GM04504 (cell line): ENCODE results near the gene MIPOL1.
"Not testable (repeated sequence)": the region's sequence is repeated elsewhere in the genome, so short reads cannot be mapped to it uniquely, and the experiment has no call there.

Experiments used
- DNase-seq: peaks from one replicate; pipeline ENCODE4 v3.0.0-alpha.2; 2012; ENCODE audit warnings: low read depth

MIPOL1 gene

GRCh38 chr14:37232907-37233481 lies 35.3 kb downstream of the MIPOL1 start:
- peak; percentile 21 for DNase-seq

- no peak for DNase-seq
Observed at GRCh38 chr14:37234222-37234621, 36.5 kb downstream of the MIPOL1 start.

GRCh38 chr14:37236044-37236443 lies 38.3 kb downstream of the MIPOL1 start:
- DNase-seq, result not testable (repeated sequence)

- no peak for DNase-seq
Observed at GRCh38 chr14:37237094-37237493, 39.4 kb downstream of the MIPOL1 start.

- DNase-seq, result no peak
Observed at GRCh38 chr14:37237735-37238200, 40.0 kb downstream of the MIPOL1 start.

- no peak for DNase-seq
Observed at GRCh38 chr14:37241198-37241597, 43.5 kb downstream of the MIPOL1 start.

- peak; percentile 10 for DNase-seq
Observed at GRCh38 chr14:37246427-37246829, 48.7 kb downstream of the MIPOL1 start.

- no peak for DNase-seq
Observed at GRCh38 chr14:37247791-37248461, 50.2 kb downstream of the MIPOL1 start.

GRCh38 chr14:37251775-37252174 lies 54.0 kb downstream of the MIPOL1 start:
- no peak for DNase-seq

- DNase-seq, result no peak
Observed at GRCh38 chr14:37252434-37252833, 54.7 kb downstream of the MIPOL1 start.

- DNase-seq, result peak; percentile 28
Observed at GRCh38 chr14:37253905-37254304, 56.2 kb downstream of the MIPOL1 start.

GRCh38 chr14:37254411-37254947 lies 56.7 kb downstream of the MIPOL1 start:
- DNase-seq, result no peak

- DNase-seq, result no peak
Observed at GRCh38 chr14:37257501-37258070, 59.8 kb downstream of the MIPOL1 start.

- DNase-seq, result no peak
Observed at GRCh38 chr14:37262649-37263048, 64.9 kb downstream of the MIPOL1 start.

GRCh38 chr14:37263656-37264236 lies 66.0 kb downstream of the MIPOL1 start:
- no peak for DNase-seq

- no peak for DNase-seq
Observed at GRCh38 chr14:37268788-37269187, 71.1 kb downstream of the MIPOL1 start.

GRCh38 chr14:37270629-37271028 lies 72.9 kb downstream of the MIPOL1 start:
- DNase-seq, result no peak

- no peak for DNase-seq
Observed at GRCh38 chr14:37272569-37272968, 74.8 kb downstream of the MIPOL1 start.

- DNase-seq, result no peak
Observed at GRCh38 chr14:37274652-37275051, 76.9 kb downstream of the MIPOL1 start.

GRCh38 chr14:37275963-37276362 lies 78.2 kb downstream of the MIPOL1 start:
- no peak for DNase-seq

- DNase-seq, result no peak
Observed at GRCh38 chr14:37278636-37279538, 81.2 kb downstream of the MIPOL1 start.

- DNase-seq, result no peak
Observed at GRCh38 chr14:37279818-37280217, 82.1 kb downstream of the MIPOL1 start.
